ENCODE measurements around the gene ZBTB46.
"Not testable (repeated sequence)": the region's sequence is repeated elsewhere in the genome, so short reads cannot be mapped to it uniquely, and the experiment has no call there.

The ZBTB46 gene

DNA sequence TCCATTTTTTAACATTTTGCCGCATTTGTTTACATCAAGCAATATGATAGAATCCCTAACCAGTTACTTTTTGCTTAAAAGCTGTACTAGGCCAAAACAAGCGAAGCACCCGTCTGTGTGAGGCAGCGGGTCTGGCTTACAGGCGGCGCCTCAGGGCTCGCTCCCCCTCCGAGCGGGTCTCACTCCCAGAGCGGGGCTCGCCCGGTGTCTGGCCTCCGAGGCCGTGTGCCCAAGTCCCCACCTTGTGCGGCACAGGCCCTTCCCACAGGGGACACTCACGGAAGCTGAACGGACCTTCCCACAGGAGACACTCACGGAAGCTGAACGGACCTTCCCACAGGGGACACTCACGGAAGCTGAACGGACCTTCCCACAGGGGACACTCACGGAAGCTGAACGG, 23.4 kb downstream of the ZBTB46 start:
- Mint-ChIP-seq H3K9me3 (no peaks in the 10 kb centered on the region), H3K27me3 (no peaks in the 10 kb centered on the region), H3K27ac (no peak overlapping the region)

GRCh38 chr20:63804308-63804636, 26.8 kb downstream of the ZBTB46 start:
- peaks cover 14 to 19% of the 10 kb centered on the region in 2 donors for H3K4me1 Mint-ChIP-seq
- ATAC-seq (replicated peaks): no peak

More for the DNA sequence above, 23.4 kb downstream of the ZBTB46 start:
- DNase-seq: no peak
- no peak for ATAC-seq (replicated peaks)
- Mint-ChIP-seq H3K4me3 (no peak overlapping the region), H3K4me1 (peaks cover 14 to 19% of the 10 kb centered on the region in 2 donors), H3K36me3 (peaks cover 0 to 1% of the 10 kb centered on the region in 2 donors)

GRCh38 chr20:63802469-63803240, 28.4 kb downstream of the ZBTB46 start:
- no peak for DNase-seq
- ATAC-seq (replicated peaks): no peak
- Mint-ChIP-seq H3K36me3 (peaks cover 4 to 7% of the 10 kb centered on the region in 2 donors), H3K9me3 (peaks cover 0 to 3% of the 10 kb centered on the region in 2 donors), H3K27me3 (no peaks in the 10 kb centered on the region), H3K4me3 (peak overlapping the region; percentile 89 to 94), H3K4me1 (peaks cover 14 to 19% of the 10 kb centered on the region in 2 donors), H3K27ac (peak overlapping the region; percentile 100)

More at GRCh38 chr20:63804308-63804636, 26.8 kb downstream of the ZBTB46 start:
- H3K9me3 Mint-ChIP-seq: peaks cover 0 to 3% of the 10 kb centered on the region in 2 donors
- H3K27me3 Mint-ChIP-seq: no peaks in the 10 kb centered on the region
- peak overlapping the region; percentile 89 to 94 for H3K4me3 Mint-ChIP-seq
- no peak for DNase-seq
- H3K36me3 Mint-ChIP-seq: peaks cover 4 to 7% of the 10 kb centered on the region in 2 donors
- H3K27ac Mint-ChIP-seq: peak overlapping the region; percentile 100

DNA sequence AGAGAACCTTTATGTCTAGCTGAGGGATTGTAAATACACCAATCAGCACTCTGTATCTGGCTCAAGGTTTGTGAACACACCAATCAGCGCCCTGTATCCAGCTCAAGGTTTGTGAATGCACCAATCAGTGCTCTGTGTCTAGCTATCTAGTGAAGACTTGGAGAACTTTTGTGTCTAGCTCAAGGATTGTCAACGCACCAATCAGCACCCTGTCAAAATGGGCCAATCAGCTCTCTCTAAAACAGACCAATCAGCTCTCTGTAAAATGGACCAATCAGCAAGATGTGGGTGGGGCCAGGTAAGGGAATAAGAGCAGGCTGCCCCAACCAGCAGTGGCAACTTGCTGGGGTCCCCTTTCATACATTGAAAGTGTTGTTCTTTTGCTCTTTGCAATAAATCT, 29.9 kb downstream of the ZBTB46 start:
- H3K9me3 Mint-ChIP-seq; H3K36me3 Mint-ChIP-seq; H3K27me3 Mint-ChIP-seq; H3K4me3 Mint-ChIP-seq; DNase-seq; ATAC-seq (replicated peaks); H3K27ac Mint-ChIP-seq: not testable (repeated sequence)
- H3K4me1 Mint-ChIP-seq: peaks cover 16 to 22% of the 10 kb centered on the region in 2 donors

DNA sequence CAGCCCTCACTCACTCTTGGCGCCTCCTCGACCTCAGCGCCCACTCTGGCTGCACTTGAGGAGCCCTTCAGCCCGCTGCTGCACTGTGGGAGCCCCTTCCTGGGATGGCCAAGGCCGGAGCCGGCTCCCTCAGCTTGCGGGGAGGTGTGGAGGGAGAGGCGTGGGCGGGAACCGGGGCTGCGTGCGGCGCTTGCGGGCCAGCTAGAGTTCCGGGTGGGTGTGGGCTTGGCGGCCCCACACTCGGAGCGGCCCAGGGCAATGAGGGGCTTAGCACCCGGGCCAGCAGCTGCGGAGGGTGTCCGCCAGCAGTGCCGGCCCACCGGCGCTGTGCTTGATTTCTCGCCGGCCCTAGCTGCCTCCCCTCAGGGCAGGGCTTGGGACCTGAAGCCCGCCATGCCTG, 30.7 kb downstream of the ZBTB46 start:
- not testable (repeated sequence) for H3K4me3 Mint-ChIP-seq; H3K9me3 Mint-ChIP-seq; H3K36me3 Mint-ChIP-seq; ATAC-seq (replicated peaks); H3K27me3 Mint-ChIP-seq; H3K27ac Mint-ChIP-seq; DNase-seq
- peaks cover 17 to 28% of the 10 kb centered on the region in 2 donors for H3K4me1 Mint-ChIP-seq

GRCh38 chr20:63799127-63799526, 31.9 kb downstream of the ZBTB46 start:
- not testable (repeated sequence) for DNase-seq; H3K36me3 Mint-ChIP-seq; H3K27ac Mint-ChIP-seq; H3K27me3 Mint-ChIP-seq; H3K9me3 Mint-ChIP-seq; ATAC-seq (replicated peaks); H3K4me3 Mint-ChIP-seq
- H3K4me1 Mint-ChIP-seq: peaks cover 15 to 23% of the 10 kb centered on the region in 2 donors

DNA sequence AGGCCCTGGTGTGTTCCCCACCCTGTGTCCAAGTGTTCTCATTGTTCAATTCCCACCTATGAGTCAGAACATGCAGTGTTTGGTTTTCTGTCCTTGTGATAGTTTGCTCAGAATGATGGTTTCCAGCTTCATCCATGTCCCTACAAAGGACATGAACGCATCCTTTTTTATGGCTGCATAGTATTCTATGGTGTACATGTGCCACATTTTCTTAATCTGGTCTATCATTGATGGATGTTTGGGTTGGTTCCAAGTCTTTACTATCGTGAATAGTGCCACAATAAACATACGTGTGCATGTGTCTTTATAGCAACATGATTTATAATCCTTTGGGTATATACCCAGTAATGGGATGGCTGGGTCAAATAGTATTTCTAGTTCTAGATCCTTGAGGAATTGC, 33.9 kb downstream of the ZBTB46 start:
- DNase-seq; H3K27ac Mint-ChIP-seq; ATAC-seq (replicated peaks); H3K4me3 Mint-ChIP-seq; H3K4me1 Mint-ChIP-seq; H3K27me3 Mint-ChIP-seq; H3K36me3 Mint-ChIP-seq; H3K9me3 Mint-ChIP-seq: not testable (repeated sequence)

GRCh38 chr20:63795178-63795830, 35.8 kb downstream of the ZBTB46 start:
- Mint-ChIP-seq H3K27me3 (peaks cover 0 to 3% of the 10 kb centered on the region in 2 donors), H3K9me3 (peaks cover 0 to 2% of the 10 kb centered on the region in 2 donors), H3K36me3 (no peaks in the 10 kb centered on the region), H3K27ac (no peak overlapping the region), H3K4me1 (peaks cover 4 to 9% of the 10 kb centered on the region in 2 donors), H3K4me3 (no peak overlapping the region)
- no peak for DNase-seq
- ATAC-seq (replicated peaks): peak in 1 of 2 donors; percentile 27

DNA sequence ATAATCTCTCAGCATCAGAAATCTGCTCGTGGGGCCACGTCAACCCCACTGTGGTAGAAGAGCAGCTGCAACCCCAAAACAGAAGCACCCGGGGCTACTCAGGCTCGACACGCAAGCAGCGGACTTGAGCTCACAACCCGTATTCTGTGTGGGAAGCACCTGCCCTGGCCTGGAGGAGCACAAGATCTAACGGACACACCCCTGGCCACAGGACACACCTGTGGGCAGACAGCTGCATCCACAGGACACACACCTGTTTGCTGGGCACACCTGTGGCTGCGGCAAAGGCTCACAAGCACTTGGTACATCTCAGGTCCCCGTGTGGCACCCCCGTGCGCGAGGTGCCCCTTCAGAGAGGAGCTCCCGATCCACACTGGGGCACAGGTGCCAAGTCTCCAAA, 36.5 kb downstream of the ZBTB46 start:
- peaks cover 0 to 2% of the 10 kb centered on the region in 2 donors for H3K9me3 Mint-ChIP-seq
- ATAC-seq (replicated peaks) (no peak), DNase-seq (no peak)
- H3K4me3 Mint-ChIP-seq: no peak overlapping the region
- no peaks in the 10 kb centered on the region for H3K36me3 Mint-ChIP-seq
- no peak overlapping the region for H3K27ac Mint-ChIP-seq
- peaks cover 0 to 3% of the 10 kb centered on the region in 2 donors for H3K27me3 Mint-ChIP-seq
- H3K4me1 Mint-ChIP-seq: peaks cover 4 to 9% of the 10 kb centered on the region in 2 donors

DNA sequence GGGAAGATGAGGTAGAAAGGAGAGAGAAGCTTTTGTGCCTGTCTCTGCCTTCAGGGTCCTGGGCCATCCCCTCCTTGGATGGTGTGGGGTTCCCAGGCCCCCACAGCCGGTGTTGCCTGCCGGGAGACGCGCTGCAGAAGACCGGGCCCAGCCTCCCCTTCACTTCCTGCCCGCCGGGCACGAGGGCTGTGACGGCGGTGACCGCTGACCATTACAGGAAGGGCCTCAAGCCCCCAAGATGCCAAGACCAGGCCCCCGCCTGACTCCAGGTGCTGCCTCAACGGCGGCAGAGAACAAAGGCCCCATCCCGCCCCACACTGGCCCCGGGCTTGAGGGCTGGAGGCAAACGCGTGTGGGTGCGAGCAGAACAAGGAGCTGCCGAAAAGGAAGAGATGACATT, 38.2 kb downstream of the ZBTB46 start:
- Mint-ChIP-seq H3K27ac (no peak overlapping the region), H3K4me1 (peaks cover 4 to 9% of the 10 kb centered on the region in 2 donors), H3K36me3 (no peaks in the 10 kb centered on the region), H3K4me3 (no peak overlapping the region), H3K9me3 (peaks cover 0 to 2% of the 10 kb centered on the region in 2 donors), H3K27me3 (peaks cover 0 to 3% of the 10 kb centered on the region in 2 donors)
- ATAC-seq (replicated peaks): no peak
- DNase-seq: no peak

- peaks cover 0 to 2% of the 10 kb centered on the region in 2 donors for H3K9me3 Mint-ChIP-seq
- H3K4me3 Mint-ChIP-seq: no peak overlapping the region
- ATAC-seq (replicated peaks) (no peak), DNase-seq (no peak)
- peaks cover 0 to 3% of the 10 kb centered on the region in 2 donors for H3K27me3 Mint-ChIP-seq
- no peak overlapping the region for H3K27ac Mint-ChIP-seq
- no peaks in the 10 kb centered on the region for H3K36me3 Mint-ChIP-seq
- peaks cover 5 to 9% of the 10 kb centered on the region in 2 donors for H3K4me1 Mint-ChIP-seq
These were observed 39.4 kb downstream of the ZBTB46 start for GRCh38 chr20:63791497-63792156.

GRCh38 chr20:63790572-63791168, 40.4 kb downstream of the ZBTB46 start:
- no peak overlapping the region for H3K27ac Mint-ChIP-seq
- ATAC-seq (replicated peaks) (no peak), DNase-seq (no peak)
- H3K27me3 Mint-ChIP-seq: peaks cover 0 to 3% of the 10 kb centered on the region in 2 donors
- no peaks in the 10 kb centered on the region for H3K9me3 Mint-ChIP-seq
- H3K4me3 Mint-ChIP-seq: no peak overlapping the region
- no peaks in the 10 kb centered on the region for H3K36me3 Mint-ChIP-seq
- H3K4me1 Mint-ChIP-seq: peaks cover 5 to 9% of the 10 kb centered on the region in 2 donors

DNA sequence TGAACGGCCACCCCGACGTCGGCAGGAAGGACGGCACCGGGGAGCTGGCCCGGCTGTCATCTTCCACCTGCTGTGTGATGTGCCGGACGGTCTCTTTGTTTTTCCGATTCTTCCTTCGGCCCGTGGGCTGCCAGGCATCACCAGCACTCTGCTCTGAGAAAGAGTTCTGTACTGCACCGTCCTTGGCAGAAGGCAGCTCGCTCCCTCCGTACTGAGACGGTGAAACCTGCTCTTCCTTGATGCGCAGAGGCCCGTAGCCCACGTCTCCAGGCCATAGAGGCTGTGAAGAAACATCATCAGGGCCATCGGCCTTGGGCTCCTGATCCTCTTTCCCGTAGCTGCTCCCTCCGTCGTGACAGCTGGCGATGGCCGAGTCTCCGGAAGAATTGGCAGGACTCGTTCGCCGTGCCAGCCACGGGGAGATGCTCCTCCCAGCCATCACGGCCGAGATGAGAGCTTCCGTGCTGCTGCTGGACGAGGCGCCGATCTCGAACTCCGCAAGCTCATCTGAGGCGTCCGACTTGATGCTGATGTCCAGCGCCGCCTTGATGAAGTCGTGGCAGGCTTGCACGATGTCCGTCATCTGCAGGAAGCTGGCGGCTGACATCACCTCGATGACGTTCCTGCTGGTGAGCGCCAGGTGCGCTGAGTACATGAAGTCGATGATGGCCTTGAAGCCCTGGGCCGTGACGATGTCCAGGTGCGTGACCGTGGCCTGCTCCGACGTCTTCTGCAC, 41.1 kb downstream of the ZBTB46 start:
- peaks cover 0 to 3% of the 10 kb centered on the region in 2 donors for H3K27me3 Mint-ChIP-seq

DNA sequence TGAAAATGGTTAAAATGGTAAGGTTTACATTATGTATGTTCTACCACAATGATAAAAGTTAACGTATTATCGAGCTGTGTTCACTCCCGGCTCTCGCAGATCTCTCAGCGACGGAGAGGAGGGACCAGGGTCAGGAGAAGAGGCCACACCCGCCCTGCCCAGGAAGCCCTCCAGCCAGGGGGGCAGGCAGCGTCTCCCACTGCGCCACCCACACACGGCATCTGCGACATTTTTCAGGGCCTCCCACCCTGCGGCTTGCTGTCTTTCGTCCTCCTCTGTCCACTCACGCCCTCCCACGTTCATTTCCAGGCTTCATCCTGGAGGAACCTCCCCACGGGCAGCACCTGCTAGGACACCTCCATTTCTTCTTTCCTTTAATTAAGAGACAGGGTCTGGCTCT, 43.3 kb downstream of the ZBTB46 start:
- ATAC-seq (replicated peaks): no peak

More for the DNA sequence above, 41.1 kb downstream of the ZBTB46 start:
- no peaks in the 10 kb centered on the region for H3K36me3 Mint-ChIP-seq
- no peak overlapping the region for H3K27ac Mint-ChIP-seq
- DNase-seq: no peak
- H3K4me1 Mint-ChIP-seq: peaks cover 5 to 8% of the 10 kb centered on the region in 2 donors
- no peaks in the 10 kb centered on the region for H3K9me3 Mint-ChIP-seq
- no peak for ATAC-seq (replicated peaks)
- no peak overlapping the region for H3K4me3 Mint-ChIP-seq

More for the DNA sequence above, 43.3 kb downstream of the ZBTB46 start:
- H3K9me3 Mint-ChIP-seq: no peaks in the 10 kb centered on the region
- H3K4me1 Mint-ChIP-seq: peaks cover 5 to 8% of the 10 kb centered on the region in 2 donors
- H3K27ac Mint-ChIP-seq: no peak overlapping the region
- H3K4me3 Mint-ChIP-seq: no peak overlapping the region
- DNase-seq: no peak
- H3K27me3 Mint-ChIP-seq: no peaks in the 10 kb centered on the region
- no peaks in the 10 kb centered on the region for H3K36me3 Mint-ChIP-seq

All from stimulated activated naive B cell treated with anti-CD40 and anti-IgM and Interleukin-4, amounts not matched to agents 10 μg/mL and 1 μg/mL and 100 μg/mL, for 72 hours (primary cell).